GM10248 (cell line): ENCODE measurements around the gene MAP3K4.

ENCODE experiments used
- CTCF ChIA-PET: fragments of 300-600 bp; sonication (Branson Sonifier 250); formaldehyde crosslinking; extraction: SDS; loops from one replicate; lab custom pipeline; 2021; ENCODE audit warnings: antibody characterized with exemption; lab: Yijun Ruan, JAX
- POLR2A ChIA-PET: fragments of 350-650 bp; sonication (Branson Sonifier 250); formaldehyde crosslinking; extraction: SDS; loops from one replicate; lab custom pipeline; 2020; ENCODE audit warnings: antibody characterized with exemption; lab: Yijun Ruan, JAX
- DNase-seq: peaks from one replicate; pipeline ENCODE4 v3.0.0; 2012; ENCODE audit errors: extremely low spot score
- TF ChIP-seq, protein P1 (sequence below): IDR thresholded peaks from 2 replicates; pipeline ENCODE4 v1.5.1; 2012; ENCODE audit warnings: mild to moderate bottlenecking, low read depth; ENCODE audit errors: extremely low read depth, missing control alignments, control extremely low read depth

The MAP3K4 gene

DNA sequence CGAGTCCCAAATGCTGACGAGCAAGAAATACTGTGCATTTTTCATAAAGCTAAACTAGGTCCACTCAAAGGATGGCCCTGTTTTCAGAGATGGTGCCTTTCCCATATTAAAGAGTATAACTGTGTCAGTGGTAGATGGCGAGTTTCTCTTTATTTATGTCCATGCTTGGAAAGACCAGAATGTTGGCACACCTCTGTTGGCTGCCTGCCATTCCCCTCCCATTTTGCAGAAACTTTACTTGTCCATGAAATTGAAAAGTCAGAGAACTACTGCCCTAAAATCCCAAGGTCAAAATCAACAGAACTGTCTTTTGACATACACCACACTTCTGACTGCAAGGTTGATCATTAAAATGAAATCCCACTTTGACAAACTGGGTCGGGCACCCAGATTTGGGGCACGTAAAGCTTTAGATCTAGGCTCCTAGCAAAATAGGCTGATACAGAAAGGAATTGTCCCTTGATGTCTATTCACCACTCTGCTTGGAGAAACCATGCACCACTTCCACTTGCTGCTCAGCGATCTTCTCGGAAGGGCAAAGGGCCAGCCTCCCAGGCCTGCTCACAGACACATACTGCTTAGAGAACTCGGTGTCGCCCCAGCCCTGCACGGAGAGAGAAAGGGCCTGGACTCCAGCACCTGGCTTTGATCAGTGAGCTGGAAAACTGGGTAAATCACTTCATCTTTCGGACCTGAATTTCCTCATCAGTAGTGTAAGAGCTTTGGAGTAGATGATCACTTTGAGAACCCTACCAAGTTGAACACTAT lies 152.3 kb downstream of the MAP3K4 start:
- POLR2A ChIA-PET, result no interaction called here
- CTCF ChIA-PET, result interaction anchor here (1.9 to 14.8 kb wide), 2 partner anchors 11 to 228 kb away, joined by 6 to 112 read pairs; no protein-coding TSS in a partner anchor

DNA sequence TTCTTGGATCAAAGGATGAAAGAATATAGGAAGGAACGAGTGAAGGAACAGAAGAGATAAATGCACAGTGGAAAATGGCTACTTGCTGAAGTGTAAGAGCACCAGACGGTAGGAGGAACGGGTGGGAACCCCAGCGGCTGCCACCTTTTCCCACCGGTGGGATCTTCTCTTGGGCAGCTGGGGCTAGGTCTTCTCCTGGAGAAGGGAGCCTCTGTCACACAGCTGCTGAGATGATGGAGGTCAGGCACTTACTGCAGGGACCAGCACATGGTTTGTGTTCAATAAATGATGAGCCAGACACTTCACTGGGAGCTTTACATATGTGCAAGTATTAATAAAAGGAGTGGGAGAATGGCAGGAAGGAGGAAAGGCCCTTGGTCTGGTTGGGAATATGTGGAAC lies 158.6 kb downstream of the MAP3K4 start:
- ChIA-PET CTCF (interaction anchor here (1.4 to 14.8 kb wide), 4 partner anchors 10 to 222 kb away, joined by 3 to 112 read pairs (median 6); no protein-coding TSS in a partner anchor), POLR2A (interaction anchor here (1.1 kb wide), 1 partner anchor 11 kb away, joined by 4 read pairs; no protein-coding TSS in a partner anchor)
- DNase-seq, result no peak
- TF ChIP-seq, protein P1, sequence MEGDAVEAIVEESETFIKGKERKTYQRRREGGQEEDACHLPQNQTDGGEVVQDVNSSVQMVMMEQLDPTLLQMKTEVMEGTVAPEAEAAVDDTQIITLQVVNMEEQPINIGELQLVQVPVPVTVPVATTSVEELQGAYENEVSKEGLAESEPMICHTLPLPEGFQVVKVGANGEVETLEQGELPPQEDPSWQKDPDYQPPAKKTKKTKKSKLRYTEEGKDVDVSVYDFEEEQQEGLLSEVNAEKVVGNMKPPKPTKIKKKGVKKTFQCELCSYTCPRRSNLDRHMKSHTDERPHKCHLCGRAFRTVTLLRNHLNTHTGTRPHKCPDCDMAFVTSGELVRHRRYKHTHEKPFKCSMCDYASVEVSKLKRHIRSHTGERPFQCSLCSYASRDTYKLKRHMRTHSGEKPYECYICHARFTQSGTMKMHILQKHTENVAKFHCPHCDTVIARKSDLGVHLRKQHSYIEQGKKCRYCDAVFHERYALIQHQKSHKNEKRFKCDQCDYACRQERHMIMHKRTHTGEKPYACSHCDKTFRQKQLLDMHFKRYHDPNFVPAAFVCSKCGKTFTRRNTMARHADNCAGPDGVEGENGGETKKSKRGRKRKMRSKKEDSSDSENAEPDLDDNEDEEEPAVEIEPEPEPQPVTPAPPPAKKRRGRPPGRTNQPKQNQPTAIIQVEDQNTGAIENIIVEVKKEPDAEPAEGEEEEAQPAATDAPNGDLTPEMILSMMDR, result no peak

More for the DNA sequence above, 152.3 kb downstream of the MAP3K4 start:
- TF ChIP-seq, protein P1, result no peak
- no peak for DNase-seq

DNA sequence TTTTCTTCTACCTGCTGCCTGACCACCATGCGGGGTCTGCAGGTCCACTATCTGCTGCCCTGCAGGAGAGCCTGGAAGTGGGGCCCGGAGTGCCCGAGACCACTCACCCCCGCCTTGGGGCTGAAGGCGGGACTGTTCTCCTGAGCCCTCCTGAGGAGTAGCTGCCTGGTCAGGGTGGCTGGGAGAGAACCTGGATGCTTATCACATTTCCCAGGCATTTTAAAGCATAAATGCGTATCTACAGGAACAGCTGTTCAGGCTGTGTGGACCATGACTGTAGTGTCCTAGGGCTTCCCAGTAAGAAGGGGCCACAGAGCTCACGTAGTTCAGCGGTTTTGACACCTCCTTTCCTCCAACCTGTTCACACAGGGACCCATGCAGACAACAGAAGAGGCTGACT lies 159.0 kb downstream of the MAP3K4 start:
- no peak for DNase-seq
- TF ChIP-seq, protein P1, result no peak
- POLR2A ChIA-PET, result interaction anchor here (0.5 to 1.1 kb wide), 2 partner anchors 11 to 86 kb away, joined by 4 read pairs; no protein-coding TSS in a partner anchor
- CTCF ChIA-PET, result interaction anchor here (1.4 to 14.8 kb wide), 3 partner anchors 11 to 222 kb away, joined by 3 to 112 read pairs (median 10); no protein-coding TSS in a partner anchor

DNA sequence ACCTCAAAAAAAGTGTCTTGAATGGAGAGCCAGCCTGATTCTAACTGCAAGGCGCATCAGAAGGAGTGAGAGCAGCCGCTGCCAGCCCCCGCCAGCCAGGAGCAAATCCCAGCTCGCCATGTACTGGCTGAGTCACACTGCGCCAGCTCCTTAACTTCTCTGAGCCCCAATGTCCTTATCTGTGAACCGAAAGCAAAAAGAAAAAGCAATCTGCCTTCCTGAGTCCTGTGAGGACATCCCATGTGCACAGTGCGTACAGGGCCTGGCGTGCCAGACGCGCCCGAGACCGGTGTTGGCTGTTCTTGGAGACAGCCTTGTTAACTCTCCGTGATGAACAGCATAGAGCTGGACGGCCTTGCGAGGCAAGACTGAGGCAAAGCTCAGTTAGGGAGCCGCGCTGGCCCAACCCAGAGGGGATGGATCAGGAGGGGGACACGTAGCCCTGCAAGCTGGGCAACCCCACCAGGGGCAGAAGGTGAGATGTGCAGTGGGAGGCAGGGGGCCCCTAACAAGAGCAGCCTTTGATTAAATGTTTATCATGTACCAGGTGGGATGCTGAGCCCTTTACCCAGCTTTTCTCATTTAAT lies 159.6 kb downstream of the MAP3K4 start:
- CTCF ChIA-PET, result interaction anchor here (1.3 to 14.8 kb wide), 4 partner anchors 11 to 221 kb away, joined by 3 to 112 read pairs (median 6); no protein-coding TSS in a partner anchor
- TF ChIP-seq, protein P1, result no peak
- no peak for DNase-seq
- POLR2A ChIA-PET, result interaction anchor here (0.5 to 1.1 kb wide), 2 partner anchors 10 to 85 kb away, joined by 4 read pairs; no protein-coding TSS in a partner anchor

DNA sequence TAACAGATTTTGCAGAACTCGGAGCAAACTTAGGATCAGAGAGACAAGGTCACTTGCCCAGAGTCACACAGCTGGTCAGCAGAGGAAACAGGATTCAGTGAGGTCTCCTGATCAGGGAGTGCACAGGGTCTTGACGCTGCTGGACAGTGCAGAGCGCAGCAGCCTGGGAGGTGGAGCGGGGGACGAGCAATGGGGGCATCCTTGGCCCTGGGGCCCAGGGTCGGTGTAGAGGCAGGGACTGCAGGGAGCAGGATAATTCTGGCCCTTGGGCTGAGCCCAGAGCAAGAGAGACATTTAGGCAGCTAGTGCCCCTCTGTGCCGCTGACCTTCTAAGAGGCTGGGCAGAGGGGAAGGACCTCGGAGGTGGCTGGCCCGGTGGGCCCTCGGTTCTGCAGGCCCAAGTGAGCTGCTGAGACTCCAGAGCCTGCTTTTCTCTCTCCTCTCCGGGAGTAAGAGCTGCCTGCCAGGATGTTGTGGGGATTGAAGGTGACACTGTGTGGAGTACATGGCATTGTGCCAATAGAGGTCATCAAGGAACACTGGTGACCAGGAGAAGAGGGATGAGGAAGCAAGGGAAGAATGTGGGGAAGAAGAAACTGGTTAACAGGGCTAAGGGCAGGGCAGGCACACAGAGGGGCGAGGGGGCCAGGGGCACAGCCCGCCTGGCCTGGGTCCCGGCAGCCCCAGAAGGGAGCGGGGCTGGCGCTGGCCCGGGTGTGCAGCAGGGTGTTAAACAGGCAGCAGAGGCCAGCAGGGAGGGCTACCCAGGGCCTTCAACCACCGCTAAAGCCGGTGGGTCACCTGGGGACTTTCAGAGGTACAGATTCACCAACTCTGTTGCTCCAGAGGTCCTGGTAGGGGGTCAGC lies 160.3 kb downstream of the MAP3K4 start:
- ChIA-PET POLR2A (no interaction called here), CTCF (interaction anchor here (1.0 to 14.8 kb wide), 6 partner anchors 12 to 221 kb away, joined by 3 to 112 read pairs (median 6); no protein-coding TSS in a partner anchor)
- DNase-seq, result no peak
- TF ChIP-seq, protein P1, result no peak

DNA sequence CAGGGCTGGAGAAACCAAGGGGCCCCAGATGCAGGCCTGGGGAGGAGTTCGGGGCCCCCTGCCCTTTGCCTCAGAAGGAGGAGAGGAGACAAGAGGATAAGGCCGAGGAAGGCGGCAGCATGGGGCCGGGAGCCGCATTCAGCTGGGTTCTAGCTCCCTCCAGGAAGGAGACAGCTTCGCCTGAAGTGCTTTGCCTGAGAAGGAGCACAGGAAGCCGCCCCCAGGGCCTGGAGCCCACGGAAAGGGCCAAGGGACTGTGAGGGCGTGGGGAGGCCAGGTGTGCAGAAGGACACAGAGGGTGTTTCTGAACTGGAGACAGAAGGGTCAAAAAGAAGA lies 160.9 kb downstream of the MAP3K4 start:
- TF ChIP-seq, protein P1, result no peak
- CTCF ChIA-PET, result interaction anchor here (1.0 to 14.8 kb wide), 5 partner anchors 13 to 220 kb away, joined by 3 to 112 read pairs (median 5); no protein-coding TSS in a partner anchor
- POLR2A ChIA-PET, result no interaction called here
- DNase-seq, result no peak
